MCF 10A (cell line): ENCODE measurements around the gene MPL. TPM values are rescaled to one million over a fixed set of nuclear protein-coding genes. Genes with fewer than 3 reads are reported as not detected.

Experiments
- BruUV-seq: library from RNA; stranded (reverse); fragments of 400-500 nt; replicated peaks from 2 replicates; lab custom pipeline; 2021; lab: Mats Ljungman, UMichigan
- CTCF ChIA-PET: fragments of 300-600 bp; sonication (Branson Sonifier 250); formaldehyde crosslinking; extraction: SDS; loops from one replicate; lab custom pipeline; 2021; ENCODE audit warnings: antibody characterized with exemption, inconsistent platforms; lab: Yijun Ruan, JAX
- POLR2A ChIA-PET: fragments of 300-600, 350-650 bp; sonication (Branson Sonifier 250); formaldehyde crosslinking; extraction: SDS; loops from one replicate; lab custom pipeline; 2020; ENCODE audit warnings: antibody characterized with exemption, inconsistent platforms; lab: Yijun Ruan, JAX
- DNase-seq: peaks from one replicate; pipeline ENCODE4 v3.0.0-alpha.2; 2018; ENCODE audit not compliant: unreplicated experiment
- H3K27ac Mint-ChIP-seq: one replicate; pipeline ENCODE4 v1.8.0; 2022; ENCODE audit warnings: mild to moderate bottlenecking, low read depth, mixed read lengths; ENCODE audit not compliant: unreplicated experiment
- H3K27me3 Mint-ChIP-seq: one replicate; pipeline ENCODE4 v1.8.0; 2022; ENCODE audit warnings: mixed read lengths; ENCODE audit not compliant: insufficient read depth, unreplicated experiment
- H3K36me3 Mint-ChIP-seq: one replicate; pipeline ENCODE4 v1.8.0; 2022; ENCODE audit warnings: mild to moderate bottlenecking, moderate library complexity, mixed read lengths; ENCODE audit not compliant: insufficient read depth, unreplicated experiment
- H3K4me1 Mint-ChIP-seq: one replicate; pipeline ENCODE4 v1.8.0; 2022; ENCODE audit warnings: mixed read lengths; ENCODE audit not compliant: insufficient read depth, unreplicated experiment
- H3K4me3 Mint-ChIP-seq: one replicate; pipeline ENCODE4 v1.8.0; 2022; ENCODE audit warnings: mild to moderate bottlenecking, moderate library complexity, mixed read lengths; ENCODE audit not compliant: unreplicated experiment
- H3K9me3 Mint-ChIP-seq: one replicate; pipeline ENCODE4 v1.8.0; 2022; ENCODE audit warnings: mixed read lengths; ENCODE audit not compliant: unreplicated experiment
- intact Hi-C: fragments of 100-400 bp; cut with micrococcal nuclease; formaldehyde crosslinking; loops from 2 replicates; pipeline ENCODE4 v1.14.1; 2022
- total RNA-seq: library from RNA; stranded (reverse); gene quantifications from 2 replicates; pipeline ENCODE4 v1.2.3, GENCODE V29; 2022
- TF ChIP-seq, protein P1 (sequence below): fragments of 200-600 bp; IDR thresholded peaks from one replicate; pipeline ENCODE4 v1.8.0; 2022; ENCODE audit warnings: antibody characterized with exemption, mild to moderate bottlenecking; ENCODE audit not compliant: unreplicated experiment

The MPL gene
- total RNA-seq, 1 experiment from 2014 or later = not detected

DNA sequence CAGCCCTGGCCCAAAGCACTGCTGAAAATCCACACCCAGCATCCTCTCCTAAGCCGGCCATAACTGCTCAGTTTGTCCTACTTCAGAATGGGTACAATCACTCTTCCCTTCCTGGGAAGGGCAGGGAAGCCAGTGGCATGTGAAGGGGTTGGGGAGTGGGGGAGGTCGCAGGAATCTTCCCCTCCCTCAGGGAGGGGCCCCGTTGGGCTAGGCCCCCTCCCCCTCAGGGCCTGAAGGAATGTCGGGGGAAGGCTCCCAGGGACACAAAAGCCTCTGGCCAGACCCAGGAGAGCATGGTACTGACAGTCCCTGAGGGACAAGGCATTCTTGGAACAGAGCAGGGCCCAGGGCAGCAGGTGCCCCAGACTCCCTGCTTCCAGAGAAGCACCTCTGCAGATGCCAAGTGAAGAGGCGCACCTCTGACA is 29.0 kb downstream of the MPL start:
- Mint-ChIP-seq H3K9me3 (no peaks in the 10 kb centered on the region), H3K27me3 (no peaks in the 10 kb centered on the region), H3K4me1 (peaks cover 40% of the 10 kb centered on the region), H3K4me3 (peak overlapping the region; percentile 87), H3K27ac (peak overlapping the region; percentile 84), H3K36me3 (peaks cover 30% of the 10 kb centered on the region)
- peak; percentile 30 for DNase-seq
- CTCF ChIA-PET = interaction anchor here (0.6 to 1.3 kb wide), 4 partner anchors 8 to 603 kb away, joined by 3 to 5 read pairs (median 3); partner anchors contain the start of genes CDC20 and MED8
- TF ChIP-seq, protein P1, sequence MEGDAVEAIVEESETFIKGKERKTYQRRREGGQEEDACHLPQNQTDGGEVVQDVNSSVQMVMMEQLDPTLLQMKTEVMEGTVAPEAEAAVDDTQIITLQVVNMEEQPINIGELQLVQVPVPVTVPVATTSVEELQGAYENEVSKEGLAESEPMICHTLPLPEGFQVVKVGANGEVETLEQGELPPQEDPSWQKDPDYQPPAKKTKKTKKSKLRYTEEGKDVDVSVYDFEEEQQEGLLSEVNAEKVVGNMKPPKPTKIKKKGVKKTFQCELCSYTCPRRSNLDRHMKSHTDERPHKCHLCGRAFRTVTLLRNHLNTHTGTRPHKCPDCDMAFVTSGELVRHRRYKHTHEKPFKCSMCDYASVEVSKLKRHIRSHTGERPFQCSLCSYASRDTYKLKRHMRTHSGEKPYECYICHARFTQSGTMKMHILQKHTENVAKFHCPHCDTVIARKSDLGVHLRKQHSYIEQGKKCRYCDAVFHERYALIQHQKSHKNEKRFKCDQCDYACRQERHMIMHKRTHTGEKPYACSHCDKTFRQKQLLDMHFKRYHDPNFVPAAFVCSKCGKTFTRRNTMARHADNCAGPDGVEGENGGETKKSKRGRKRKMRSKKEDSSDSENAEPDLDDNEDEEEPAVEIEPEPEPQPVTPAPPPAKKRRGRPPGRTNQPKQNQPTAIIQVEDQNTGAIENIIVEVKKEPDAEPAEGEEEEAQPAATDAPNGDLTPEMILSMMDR = no peak
- POLR2A ChIA-PET = interaction anchor here (0.7 to 4.9 kb wide), 5 partner anchors 8 to 132 kb away, joined by 3 to 69 read pairs (median 12); partner anchors contain the start of genes CDC20, MED8 and SZT2
- BruUV-seq = no TSS peak
- intact Hi-C loops = no loop called here

DNA sequence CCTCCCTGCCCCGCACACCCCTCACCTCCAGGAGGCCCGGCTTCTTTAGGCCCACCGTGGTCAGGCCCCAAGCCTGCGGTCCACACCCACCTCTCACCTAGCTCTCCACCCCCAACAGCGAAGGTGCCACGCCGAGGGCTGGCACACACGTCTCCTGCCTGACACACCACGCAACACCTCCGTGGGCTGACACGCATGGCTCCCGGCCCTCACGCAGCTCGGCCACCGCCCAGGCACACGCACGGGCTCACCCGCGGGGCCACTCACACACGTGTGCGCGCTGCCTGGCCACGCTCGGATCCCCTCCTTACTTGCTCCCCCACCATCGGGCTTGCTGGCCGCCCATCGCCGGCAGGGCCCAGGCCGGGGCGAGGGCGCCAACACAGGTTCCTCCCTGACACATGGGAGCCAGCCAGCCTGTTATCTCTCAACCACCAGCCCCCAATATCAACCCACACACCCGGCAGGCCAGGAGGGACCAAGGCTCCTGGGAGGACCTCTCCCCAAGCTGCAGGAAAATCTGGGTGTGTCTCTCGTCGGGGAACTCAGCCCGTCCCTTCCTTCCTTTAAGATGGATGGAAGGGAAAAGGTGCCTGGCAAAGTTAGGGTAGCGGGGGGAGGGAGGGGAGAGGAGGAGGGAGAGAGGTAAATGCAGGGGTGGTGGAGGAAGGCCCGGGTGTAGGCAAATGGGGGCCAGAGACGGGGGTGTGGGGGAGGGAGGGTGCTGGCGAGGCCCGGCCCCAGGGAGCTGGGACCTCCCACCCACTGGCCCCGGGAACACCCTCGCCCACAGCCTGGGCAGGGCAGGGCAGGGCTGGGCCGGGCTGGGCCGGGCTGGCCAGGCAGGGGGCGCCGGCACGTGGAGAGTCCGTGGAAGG is 29.6 kb downstream of the MPL start:
- Mint-ChIP-seq H3K9me3 (no peaks in the 10 kb centered on the region), H3K36me3 (peaks cover 26% of the 10 kb centered on the region), H3K27ac (peak overlapping the region; percentile 84), H3K27me3 (no peaks in the 10 kb centered on the region), H3K4me1 (peaks cover 33% of the 10 kb centered on the region), H3K4me3 (peak overlapping the region; percentile 87)
- TF ChIP-seq, protein P1 = no peak
- CTCF ChIA-PET = interaction anchor here (0.6 to 1.3 kb wide), 5 partner anchors 9 to 604 kb away, joined by 3 to 5 read pairs (median 3); partner anchors contain the start of genes CDC20 and MED8
- BruUV-seq = TSS peak; percentile 43
- POLR2A ChIA-PET = interaction anchor here (0.6 to 4.9 kb wide), 18 partner anchors 9 to 344 kb away, joined by 3 to 69 read pairs (median 4); partner anchors contain the start of genes C1orf210, CDC20, MED8 and SZT2
- DNase-seq = peak; percentile 79
- intact Hi-C loops = no loop called here

DNA sequence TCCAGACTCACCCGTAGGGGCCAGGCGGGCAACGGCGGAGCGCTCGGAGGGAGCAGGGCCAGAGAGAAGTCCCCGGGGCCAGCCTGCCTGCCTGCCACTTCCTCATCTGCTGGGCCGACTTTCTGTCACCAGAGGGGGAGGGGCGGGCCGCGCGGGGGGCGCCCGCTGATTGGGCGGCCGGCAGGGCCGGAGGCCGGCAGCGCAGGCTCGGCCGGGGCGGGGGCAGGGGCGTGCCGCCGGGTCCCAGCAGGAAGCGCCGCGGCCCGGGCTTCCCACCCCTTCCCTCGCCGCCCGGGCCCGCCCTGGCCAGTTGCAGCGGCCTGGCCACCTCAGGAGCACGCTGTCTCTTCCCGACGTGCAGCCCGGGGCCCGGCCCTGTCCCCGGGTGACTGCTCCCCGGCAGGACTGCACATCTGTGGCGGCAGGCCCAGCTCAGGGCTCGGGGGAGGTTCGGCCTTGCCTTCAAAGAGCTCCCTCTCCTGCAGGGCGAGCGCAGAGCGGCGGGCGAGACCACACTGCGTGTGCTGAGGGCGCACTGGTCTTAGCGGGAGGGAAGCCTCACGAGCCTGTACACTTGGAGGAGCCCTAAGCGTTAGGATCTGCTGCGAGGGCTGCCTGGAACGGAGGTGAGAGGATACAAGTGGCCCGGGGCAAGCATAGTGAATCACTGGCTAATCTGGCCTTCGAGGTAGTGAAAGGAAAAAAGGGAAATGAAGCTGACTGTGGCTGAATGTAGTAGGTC is 30.5 kb downstream of the MPL start, which contains the start of gene ELOVL1:
Gene ELOVL1 (minus strand): TSS at position 108 of the 742 bp plus-strand sequence. CDS start 2,402 bp downstream, outside the sequence.
- TSS peak; percentile 81 for BruUV-seq
- peak within 1 kb of the TSS; percentile 87 for H3K4me3 Mint-ChIP-seq
- H3K9me3 Mint-ChIP-seq = no peaks in the 10 kb centered on the region
- H3K27me3 Mint-ChIP-seq = no peaks in the 10 kb centered on the region
- H3K4me1 Mint-ChIP-seq = peaks cover 33% of the 10 kb centered on the region
- intact Hi-C loops = loop anchor here (1.0 kb wide), 1 partner anchor 21 kb away; the partner anchor contains the start of genes MED8 and SZT2
- peak within 1 kb of the TSS; percentile 84 for H3K27ac Mint-ChIP-seq
- peak; percentile 85 for DNase-seq
- ChIA-PET POLR2A (interaction anchor here (0.6 to 4.9 kb wide), 25 partner anchors 9 to 456 kb away, joined by 3 to 69 read pairs (median 4); partner anchors contain the start of genes C1orf210, CDC20, CFAP57 and EBNA1BP2), CTCF (interaction anchor here (0.6 to 1.3 kb wide), 8 partner anchors 9 to 297 kb away, joined by 3 to 8 read pairs (median 4); partner anchors contain the start of genes CDC20 and MED8)
- H3K36me3 Mint-ChIP-seq = peaks cover 18% of the 10 kb centered on the region
- TF ChIP-seq, protein P1 = no peak
